ENCODE data around the gene CRTAP.

DNA sequence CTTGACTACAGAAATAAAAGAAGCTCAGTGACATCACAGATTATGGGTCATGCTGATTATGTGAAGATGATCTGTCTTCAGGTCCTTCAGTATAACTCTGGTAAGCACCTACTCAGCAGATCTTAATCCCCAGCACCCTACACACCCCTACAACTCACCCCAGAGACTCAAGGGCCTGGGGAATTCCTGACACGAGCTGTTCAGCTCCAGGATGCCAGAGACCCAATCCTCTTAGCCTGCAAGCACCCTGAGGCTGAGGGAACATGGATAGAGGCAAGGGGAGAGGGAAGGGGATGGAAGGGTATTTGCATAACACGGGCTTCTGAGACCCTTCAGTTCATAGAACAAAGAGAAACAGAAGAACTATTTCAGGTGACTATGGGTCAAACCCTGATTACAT lies 29.9 kb upstream of the CRTAP start:
- no peak for TF ChIP-seq SPEN (CRISPR knock-in tag; IDR thresholded peaks at IDR 0.05; ENCODE audit: low read depth)
- TF ChIP-seq TGIF2 (CRISPR knock-in tag; IDR thresholded peaks at IDR 0.05) = no peak
- no peak for TF ChIP-seq KDM1A (CRISPR knock-in tag; IDR thresholded peaks at IDR 0.05)
- no peak for TF ChIP-seq GZF1 (CRISPR knock-in tag; IDR thresholded peaks at IDR 0.05)
- TF ChIP-seq SMC3 (IDR thresholded peaks at IDR 0.05; ENCODE audit: low read length) = no peak
- TF ChIP-seq, protein P1, sequence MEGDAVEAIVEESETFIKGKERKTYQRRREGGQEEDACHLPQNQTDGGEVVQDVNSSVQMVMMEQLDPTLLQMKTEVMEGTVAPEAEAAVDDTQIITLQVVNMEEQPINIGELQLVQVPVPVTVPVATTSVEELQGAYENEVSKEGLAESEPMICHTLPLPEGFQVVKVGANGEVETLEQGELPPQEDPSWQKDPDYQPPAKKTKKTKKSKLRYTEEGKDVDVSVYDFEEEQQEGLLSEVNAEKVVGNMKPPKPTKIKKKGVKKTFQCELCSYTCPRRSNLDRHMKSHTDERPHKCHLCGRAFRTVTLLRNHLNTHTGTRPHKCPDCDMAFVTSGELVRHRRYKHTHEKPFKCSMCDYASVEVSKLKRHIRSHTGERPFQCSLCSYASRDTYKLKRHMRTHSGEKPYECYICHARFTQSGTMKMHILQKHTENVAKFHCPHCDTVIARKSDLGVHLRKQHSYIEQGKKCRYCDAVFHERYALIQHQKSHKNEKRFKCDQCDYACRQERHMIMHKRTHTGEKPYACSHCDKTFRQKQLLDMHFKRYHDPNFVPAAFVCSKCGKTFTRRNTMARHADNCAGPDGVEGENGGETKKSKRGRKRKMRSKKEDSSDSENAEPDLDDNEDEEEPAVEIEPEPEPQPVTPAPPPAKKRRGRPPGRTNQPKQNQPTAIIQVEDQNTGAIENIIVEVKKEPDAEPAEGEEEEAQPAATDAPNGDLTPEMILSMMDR (CRISPR knock-in tag; IDR thresholded peaks at IDR 0.05) = no peak
- TF ChIP-seq PHF20 (CRISPR knock-in tag; IDR thresholded peaks at IDR 0.05) = no peak
- TF ChIP-seq U2AF2 (IDR thresholded peaks at IDR 0.05; ENCODE audit: low read depth, low read length) = no peak
- no peak for TF ChIP-seq NCOA1 (CRISPR knock-in tag; IDR thresholded peaks at IDR 0.05)
- no peak for TF ChIP-seq DNMT1 (CRISPR knock-in tag; IDR thresholded peaks at IDR 0.05)
- TF ChIP-seq KMT2B (CRISPR knock-in tag; IDR thresholded peaks at IDR 0.05) = no peak
- no peak for TF ChIP-seq NFE2L2 (IDR thresholded peaks at IDR 0.05; ENCODE audit: low read length)
- TF ChIP-seq, protein P2, sequence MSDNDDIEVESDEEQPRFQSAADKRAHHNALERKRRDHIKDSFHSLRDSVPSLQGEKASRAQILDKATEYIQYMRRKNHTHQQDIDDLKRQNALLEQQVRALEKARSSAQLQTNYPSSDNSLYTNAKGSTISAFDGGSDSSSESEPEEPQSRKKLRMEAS (IDR thresholded peaks at IDR 0.05) = no peak

Data from HepG2 (cell line).